Measurements from ENCODE around the gene HMCN2.

Gene HMCN2

GRCh38 chr9:130428086-130428665 is 162.6 kb downstream of the HMCN2 start:
- no peak for TF ChIP-seq CTCF (conservative IDR thresholded peaks at IDR 0.05; ENCODE audit: low read length)
- DNase-seq (ENCODE audit: low read depth), result no peak
- H3K4me3 ChIP-seq (ENCODE audit: low read length), result no peak overlapping the region

- TF ChIP-seq CTCF (conservative IDR thresholded peaks at IDR 0.05; ENCODE audit: low read length), result no peak
- H3K4me3 ChIP-seq (ENCODE audit: low read length), result no peak overlapping the region
- no peak for DNase-seq (ENCODE audit: low read depth)
Measured at GRCh38 chr9:130429381-130429780, 163.8 kb downstream of the HMCN2 start.

- no peak for TF ChIP-seq CTCF (conservative IDR thresholded peaks at IDR 0.05; ENCODE audit: low read length)
- no peak overlapping the region for H3K4me3 ChIP-seq (ENCODE audit: low read length)
- DNase-seq (ENCODE audit: low read depth), result no peak
Measured at GRCh38 chr9:130429831-130430230, 164.3 kb downstream of the HMCN2 start.

- TF ChIP-seq CTCF (conservative IDR thresholded peaks at IDR 0.05; ENCODE audit: low read length), result no peak
- no peak for DNase-seq (ENCODE audit: low read depth)
- no peak overlapping the region for H3K4me3 ChIP-seq (ENCODE audit: low read length)
Measured at GRCh38 chr9:130430232-130430631, 164.7 kb downstream of the HMCN2 start.

GRCh38 chr9:130430734-130431535 is 165.4 kb downstream of the HMCN2 start:
- TF ChIP-seq CTCF (conservative IDR thresholded peaks at IDR 0.05; ENCODE audit: low read length), result no peak

GRCh38 chr9:130431536-130432303 is 166.2 kb downstream of the HMCN2 start:
- TF ChIP-seq CTCF (conservative IDR thresholded peaks at IDR 0.05; ENCODE audit: low read length), result no peak
- no peak overlapping the region for H3K4me3 ChIP-seq (ENCODE audit: low read length)
- no peak for DNase-seq (ENCODE audit: low read depth)

More at GRCh38 chr9:130430734-130431535, 165.4 kb downstream of the HMCN2 start:
- no peak overlapping the region for H3K4me3 ChIP-seq (ENCODE audit: low read length)
- no peak for DNase-seq (ENCODE audit: low read depth)

Data from AG10803 (cell line).